Nephron (organoid): ENCODE data around the gene NCOA7.

Source experiments
- H3K27ac Mint-ChIP-seq, 3 experiments: 2 replicates each; pipeline ENCODE4 v1.8.0; 2020; ENCODE audit warnings: mixed read lengths in 3 of 3, mild to moderate bottlenecking in 2 of 3, moderate library complexity in 1 of 3
- H3K27me3 Mint-ChIP-seq: 2 replicates; pipeline ENCODE4 v1.8.0; 2021; ENCODE audit warnings: low read depth, mild to moderate bottlenecking, moderate library complexity, mixed read lengths
- H3K36me3 Mint-ChIP-seq: 2 replicates; pipeline ENCODE4 v1.8.0; 2020; ENCODE audit warnings: low read depth, mixed read lengths
- H3K4me1 Mint-ChIP-seq: 2 replicates; pipeline ENCODE4 v1.8.0; 2020; ENCODE audit warnings: mixed read lengths
- H3K4me3 Mint-ChIP-seq, 3 experiments: 2 replicates each; pipeline ENCODE4 v1.8.0; 2020; ENCODE audit warnings: mild to moderate bottlenecking in 3 of 3, mixed read lengths in 3 of 3, moderate library complexity in 2 of 3
- H3K9me3 Mint-ChIP-seq: 2 replicates; pipeline ENCODE4 v1.8.0; 2020; ENCODE audit warnings: mixed read lengths
- CTCF ChIP-seq, 3 experiments: fragments of 200-600 bp; sonication (generic); IDR thresholded peaks; one replicate each; pipeline ENCODE4 v1.5.0; 2021; ENCODE audit warnings: antibody characterized with exemption in 3 of 3; ENCODE audit not compliant: unreplicated experiment in 3 of 3

NCOA7 gene

GRCh38 chr6:125745281-125746018 is 45.3 kb upstream of the NCOA7 start:
- Mint-ChIP-seq H3K27me3 (peaks cover 59% of the 10 kb centered on the region), H3K4me3 (peak overlapping the region; percentile 50 to 87 (median 85)), H3K9me3 (no peaks in the 10 kb centered on the region), H3K36me3 (no peaks in the 10 kb centered on the region), H3K27ac (peak overlapping the region; percentile 76 to 91 (median 79)), H3K4me1 (peaks cover 23% of the 10 kb centered on the region)
- TF ChIP-seq CTCF (IDR thresholded peaks at IDR 0.05; ENCODE audit: unreplicated experiment in 3 of 3): no peak

GRCh38 chr6:125746019-125746414 is 44.7 kb upstream of the NCOA7 start:
- peaks cover 26% of the 10 kb centered on the region for H3K4me1 Mint-ChIP-seq
- peaks cover 64% of the 10 kb centered on the region for H3K27me3 Mint-ChIP-seq
- no peak for TF ChIP-seq CTCF (IDR thresholded peaks at IDR 0.05; ENCODE audit: unreplicated experiment in 3 of 3)
- no peaks in the 10 kb centered on the region for H3K36me3 Mint-ChIP-seq
- H3K4me3 Mint-ChIP-seq: peak overlapping the region; percentile 85 to 87 (median 87)
- H3K9me3 Mint-ChIP-seq: no peaks in the 10 kb centered on the region
- H3K27ac Mint-ChIP-seq: peak overlapping the region; percentile 79 to 92 (median 91)

GRCh38 chr6:125746731-125747588 is 43.8 kb upstream of the NCOA7 start:
- Mint-ChIP-seq H3K36me3 (no peaks in the 10 kb centered on the region), H3K4me3 (peak overlapping the region; percentile 85 to 87 (median 87)), H3K27ac (peak overlapping the region; percentile 79 to 92 (median 91)), H3K9me3 (no peaks in the 10 kb centered on the region), H3K27me3 (peaks cover 73% of the 10 kb centered on the region), H3K4me1 (peaks cover 26% of the 10 kb centered on the region)
- no peak for TF ChIP-seq CTCF (IDR thresholded peaks at IDR 0.05; ENCODE audit: unreplicated experiment in 3 of 3)

GRCh38 chr6:125747589-125748405 is 43.0 kb upstream of the NCOA7 start:
- Mint-ChIP-seq H3K36me3 (no peaks in the 10 kb centered on the region), H3K9me3 (no peaks in the 10 kb centered on the region), H3K4me1 (peaks cover 30% of the 10 kb centered on the region), H3K4me3 (peak overlapping the region; percentile 90 to 94 (median 92)), H3K27me3 (peaks cover 79% of the 10 kb centered on the region), H3K27ac (peak overlapping the region; percentile 79 to 92 (median 91))
- no peak for TF ChIP-seq CTCF (IDR thresholded peaks at IDR 0.05; ENCODE audit: unreplicated experiment in 3 of 3)

GRCh38 chr6:125748406-125749172 is 42.2 kb upstream of the NCOA7 start:
- no peaks in the 10 kb centered on the region for H3K36me3 Mint-ChIP-seq
- peak overlapping the region; percentile 45 to 85 (median 56) for H3K27ac Mint-ChIP-seq
- no peaks in the 10 kb centered on the region for H3K9me3 Mint-ChIP-seq
- peak in 1 of 3 experiments; percentile 5 for TF ChIP-seq CTCF (IDR thresholded peaks at IDR 0.05; ENCODE audit: unreplicated experiment in 3 of 3)
- H3K27me3 Mint-ChIP-seq: peaks cover 79% of the 10 kb centered on the region
- peaks cover 31% of the 10 kb centered on the region for H3K4me1 Mint-ChIP-seq
- peak overlapping the region; percentile 90 to 94 (median 92) for H3K4me3 Mint-ChIP-seq
